T1000 (cell line): ENCODE data around the gene NACC2.

Experiments used
- DNase-seq: peaks from one replicate; lab custom pipeline; 2025; ENCODE audit warnings: mixed read lengths; lab: John Stamatoyannopoulos, UW

NACC2 gene

GRCh38 chr9:136010615-136011361, 84.3 kb downstream of the NACC2 start:
- no peak for DNase-seq

GRCh38 chr9:136010176-136010575, 84.9 kb downstream of the NACC2 start:
- DNase-seq = no peak

GRCh38 chr9:136009516-136009915, 85.6 kb downstream of the NACC2 start:
- no peak for DNase-seq

- DNase-seq = no peak
Observed at GRCh38 chr9:136008693-136008997, 86.4 kb downstream of the NACC2 start.

- peak; percentile 11 for DNase-seq
Observed at GRCh38 chr9:136007934-136008692, 87.0 kb downstream of the NACC2 start.

- no peak for DNase-seq
Observed at GRCh38 chr9:136007276-136007933, 87.7 kb downstream of the NACC2 start.

GRCh38 chr9:136006169-136006568, 88.9 kb downstream of the NACC2 start:
- no peak for DNase-seq

GRCh38 chr9:136004712-136005111, 90.4 kb downstream of the NACC2 start:
- DNase-seq = no peak

- DNase-seq = no peak
Observed at GRCh38 chr9:136004219-136004618, 90.9 kb downstream of the NACC2 start.

- DNase-seq = no peak
Observed at GRCh38 chr9:136003411-136004218, 91.5 kb downstream of the NACC2 start.

- DNase-seq = no peak
Observed at GRCh38 chr9:136002881-136003280, 92.2 kb downstream of the NACC2 start.

GRCh38 chr9:136002215-136002614, 92.9 kb downstream of the NACC2 start:
- DNase-seq = no peak

GRCh38 chr9:136001231-136001630, 93.9 kb downstream of the NACC2 start:
- DNase-seq = no peak

GRCh38 chr9:135998410-135999071, 96.5 kb downstream of the NACC2 start:
- no peak for DNase-seq

- no peak for DNase-seq
Observed at GRCh38 chr9:135998016-135998380, 97.1 kb downstream of the NACC2 start.

- DNase-seq = no peak
Observed at GRCh38 chr9:135997090-135998015, 97.7 kb downstream of the NACC2 start.

GRCh38 chr9:135995816-135996215, 99.3 kb downstream of the NACC2 start:
- no peak for DNase-seq

- no peak for DNase-seq
Observed at GRCh38 chr9:135994501-135995192, 100.4 kb downstream of the NACC2 start.

- DNase-seq = no peak
Observed at GRCh38 chr9:135993765-135994500, 101.2 kb downstream of the NACC2 start.
